ENCODE measurements around the gene TCERG1L.
"Not testable (repeated sequence)": the region's sequence is repeated elsewhere in the genome, so short reads cannot be mapped to it uniquely, and the experiment has no call there.

Gene TCERG1L

GRCh38 chr10:131248376-131249165 is 63.0 kb downstream of the TCERG1L start:
- DNase-seq, result no peak

- DNase-seq, result no peak
These were observed 63.6 kb downstream of the TCERG1L start for GRCh38 chr10:131247873-131248272.

- DNase-seq, result no peak
These were observed 64.7 kb downstream of the TCERG1L start for GRCh38 chr10:131246775-131247174.

DNA sequence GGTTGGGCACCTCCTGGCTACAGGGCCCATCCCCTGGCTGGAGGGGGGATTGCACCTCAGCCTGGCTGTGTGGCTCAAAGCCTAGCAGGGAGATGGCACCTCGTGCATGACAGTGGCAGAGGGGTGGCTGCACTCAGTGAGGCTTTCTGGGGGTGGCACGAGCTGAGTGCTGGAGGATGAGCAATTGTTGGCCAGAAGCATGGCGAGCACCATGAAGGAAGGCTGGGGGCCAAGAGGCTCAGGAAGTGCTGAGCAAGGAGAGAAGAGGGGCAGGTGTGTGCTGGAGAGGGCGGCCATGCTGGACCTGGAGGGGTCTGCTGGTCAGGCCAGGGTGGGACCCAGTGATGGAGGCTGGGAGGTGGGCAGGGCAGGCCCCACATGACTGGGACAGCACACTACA is 65.4 kb downstream of the TCERG1L start:
- DNase-seq, result no peak

DNA sequence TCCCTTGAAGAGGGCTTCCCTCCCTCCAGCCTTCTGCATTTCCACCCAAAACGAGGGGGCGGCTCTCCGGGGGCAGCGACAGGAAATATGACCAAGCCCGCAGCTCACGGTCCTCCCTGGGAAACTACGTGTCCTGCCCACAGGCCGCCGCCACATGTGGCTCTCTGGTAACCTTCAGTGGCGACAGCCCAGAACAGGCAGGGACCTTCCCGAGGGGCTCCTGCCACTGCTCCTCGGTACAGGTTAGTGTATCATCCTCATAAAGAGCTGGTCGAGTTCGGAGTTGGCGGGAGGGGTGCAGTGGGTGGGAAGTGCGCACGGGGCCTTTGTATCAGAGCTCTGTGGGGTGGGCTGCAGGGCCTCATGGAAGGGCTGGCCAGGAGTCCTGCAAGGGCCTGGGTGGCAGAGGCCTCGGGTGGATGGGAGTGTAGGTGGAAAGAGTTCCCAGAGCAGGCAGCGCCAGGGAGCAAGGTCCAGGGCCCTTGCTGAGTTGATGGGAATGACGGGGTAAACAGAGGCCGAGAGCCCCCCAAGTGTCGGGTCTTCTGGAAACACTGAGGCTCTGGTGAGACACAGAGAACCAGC is 66.0 kb downstream of the TCERG1L start:
- no peak for DNase-seq

DNA sequence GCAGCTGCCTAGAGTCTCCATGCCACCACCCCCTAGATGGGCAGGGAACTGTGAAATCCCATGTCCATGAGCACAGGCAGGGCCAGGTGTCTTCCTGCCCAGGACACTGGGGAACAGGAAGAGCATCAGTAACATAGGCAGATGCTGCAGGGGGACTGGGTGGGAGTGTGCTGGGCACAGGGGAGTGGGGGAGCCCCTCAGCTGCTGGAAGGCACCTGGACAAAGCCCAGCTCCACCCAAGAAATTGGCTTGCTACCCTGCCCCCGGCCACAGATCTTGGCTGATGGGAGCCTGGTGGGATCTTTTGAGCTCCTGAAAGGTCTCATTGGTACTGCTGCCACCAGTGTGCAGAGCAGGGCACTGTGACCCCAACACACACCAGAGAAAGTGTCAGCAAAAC is 66.7 kb downstream of the TCERG1L start:
- no peak for DNase-seq

DNA sequence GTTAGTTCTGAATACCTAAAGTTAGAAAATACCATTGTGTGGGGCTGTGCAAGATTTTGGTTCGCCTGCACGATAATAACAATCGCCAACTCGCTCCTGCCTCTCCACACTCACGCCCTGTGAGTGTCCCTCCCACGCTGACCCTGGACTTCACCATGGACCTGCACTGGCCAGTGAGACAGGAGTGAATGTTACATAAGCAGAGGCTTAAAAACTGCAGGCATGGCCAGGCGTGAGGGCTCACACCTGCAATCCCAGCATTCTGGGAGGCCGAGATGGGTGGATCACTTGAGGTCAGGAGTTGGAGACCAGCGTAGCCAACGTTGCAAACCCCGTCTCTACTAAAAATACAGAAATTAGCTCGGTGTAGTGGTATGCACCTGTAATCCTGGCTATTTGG is 68.4 kb downstream of the TCERG1L start:
- DNase-seq, result no peak

DNA sequence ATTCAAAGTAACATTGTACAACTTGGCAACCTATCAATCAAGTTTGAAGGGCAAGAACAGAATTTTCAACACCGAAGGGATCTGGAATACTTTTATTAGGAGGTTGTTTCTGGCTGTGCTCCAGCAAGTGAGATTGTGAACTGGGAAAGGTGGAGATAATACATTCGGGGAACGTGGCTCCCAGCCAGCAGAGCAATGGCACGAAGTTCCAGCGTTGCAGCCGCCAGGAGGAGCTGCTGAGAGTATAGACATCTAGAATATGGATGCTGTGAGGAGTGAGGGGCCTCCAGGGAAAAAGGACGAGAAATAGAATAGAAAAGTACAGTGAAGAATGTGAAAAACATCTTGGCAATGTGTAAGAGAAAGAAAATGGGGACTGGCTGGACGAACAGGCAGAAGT is 69.5 kb downstream of the TCERG1L start:
- no peak for DNase-seq

- DNase-seq, result no peak
These were observed 70.8 kb downstream of the TCERG1L start for GRCh38 chr10:131240691-131241090.

DNA sequence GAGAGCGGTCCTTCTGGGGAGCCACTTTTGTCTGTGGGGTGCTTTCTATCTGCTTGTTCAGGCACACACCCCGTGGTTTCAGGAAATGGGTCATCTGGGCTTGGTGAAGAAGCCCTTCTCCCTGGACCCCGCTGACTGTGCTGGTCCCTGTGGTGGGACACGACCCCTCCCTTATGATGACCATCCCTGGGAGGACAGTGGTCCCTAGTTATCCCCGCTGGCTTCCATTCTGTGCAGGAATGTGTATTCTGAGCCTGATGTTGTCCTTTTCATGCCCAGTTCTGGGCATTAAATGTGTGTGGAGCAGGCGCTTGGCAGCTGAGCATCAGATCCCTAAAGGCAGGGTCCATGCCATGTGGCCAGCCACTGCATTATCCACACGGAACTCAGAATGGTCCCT is 71.6 kb downstream of the TCERG1L start:
- no peak for DNase-seq

DNA sequence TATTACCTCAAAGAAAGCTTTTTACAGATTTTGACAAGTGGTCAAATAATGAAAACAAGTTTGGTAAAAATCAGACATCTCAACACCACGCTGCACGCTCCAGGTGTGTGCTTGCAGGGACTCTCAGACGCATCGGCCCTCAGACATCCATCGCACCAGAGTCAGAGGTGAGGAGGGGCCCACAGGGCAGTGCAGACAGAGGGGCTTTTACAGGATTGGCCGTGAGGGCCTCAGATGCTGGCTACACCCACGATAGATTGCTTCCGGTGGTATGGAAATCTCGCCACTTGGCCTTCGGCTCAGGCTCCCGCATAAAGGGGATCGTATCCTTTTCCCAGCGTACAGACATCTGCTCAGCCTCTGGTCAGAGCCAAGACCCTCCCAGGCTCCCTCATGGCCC is 72.1 kb downstream of the TCERG1L start:
- DNase-seq, result no peak

GRCh38 chr10:131238669-131239280 is 72.7 kb downstream of the TCERG1L start:
- no peak for DNase-seq

GRCh38 chr10:131237991-131238651 is 73.4 kb downstream of the TCERG1L start:
- DNase-seq, result no peak

DNA sequence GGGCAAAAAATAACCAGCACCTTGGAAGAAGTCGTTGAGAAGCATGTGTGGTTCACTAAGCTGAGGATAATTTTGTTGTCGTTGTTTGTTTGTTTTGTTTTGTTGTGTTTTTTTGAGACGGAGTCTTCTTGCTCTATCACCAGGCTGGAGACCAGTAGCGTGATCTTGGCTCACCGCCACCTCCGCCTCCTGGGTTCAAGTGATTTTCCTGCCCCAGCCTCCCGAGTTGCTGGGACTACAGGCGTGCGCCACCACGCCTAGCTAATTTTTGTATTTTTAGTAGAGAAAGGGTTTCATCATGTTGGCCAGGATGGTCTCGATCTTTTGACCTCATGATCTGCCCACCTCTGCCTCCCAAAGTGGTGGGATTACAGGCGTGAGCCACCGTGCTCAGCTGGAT is 76.9 kb downstream of the TCERG1L start:
- DNase-seq, result not testable (repeated sequence)

DNA sequence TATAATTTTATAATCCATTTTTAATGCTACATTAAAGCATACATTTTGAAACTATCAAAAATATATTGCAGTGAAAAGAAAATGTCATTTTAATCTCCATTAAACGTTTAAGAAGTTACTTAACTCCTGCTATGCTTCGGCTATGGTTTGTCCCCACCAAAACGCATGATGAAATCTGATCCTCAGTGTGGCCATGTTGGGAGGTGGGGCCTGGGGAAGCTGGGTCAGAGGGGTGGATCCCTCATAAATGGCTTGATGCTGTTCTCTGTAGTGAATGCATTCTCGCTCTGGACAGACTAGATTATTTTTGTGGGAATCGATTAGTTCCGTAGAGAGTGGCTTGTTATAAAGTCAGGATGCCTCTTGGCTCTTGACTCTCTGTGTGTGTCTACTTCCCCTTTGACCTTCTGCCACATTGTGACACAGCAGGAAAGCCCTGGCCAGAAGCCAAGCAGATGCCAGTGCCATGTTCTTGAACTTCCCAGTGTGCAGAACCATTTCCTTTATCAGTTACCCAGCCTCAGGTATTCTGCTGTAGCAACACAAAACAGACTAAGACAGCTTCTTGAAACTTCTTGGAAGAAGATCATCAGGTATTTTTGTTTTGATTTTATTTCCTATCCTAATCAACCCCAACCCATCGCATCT is 77.8 kb downstream of the TCERG1L start:
- DNase-seq, result no peak

DNA sequence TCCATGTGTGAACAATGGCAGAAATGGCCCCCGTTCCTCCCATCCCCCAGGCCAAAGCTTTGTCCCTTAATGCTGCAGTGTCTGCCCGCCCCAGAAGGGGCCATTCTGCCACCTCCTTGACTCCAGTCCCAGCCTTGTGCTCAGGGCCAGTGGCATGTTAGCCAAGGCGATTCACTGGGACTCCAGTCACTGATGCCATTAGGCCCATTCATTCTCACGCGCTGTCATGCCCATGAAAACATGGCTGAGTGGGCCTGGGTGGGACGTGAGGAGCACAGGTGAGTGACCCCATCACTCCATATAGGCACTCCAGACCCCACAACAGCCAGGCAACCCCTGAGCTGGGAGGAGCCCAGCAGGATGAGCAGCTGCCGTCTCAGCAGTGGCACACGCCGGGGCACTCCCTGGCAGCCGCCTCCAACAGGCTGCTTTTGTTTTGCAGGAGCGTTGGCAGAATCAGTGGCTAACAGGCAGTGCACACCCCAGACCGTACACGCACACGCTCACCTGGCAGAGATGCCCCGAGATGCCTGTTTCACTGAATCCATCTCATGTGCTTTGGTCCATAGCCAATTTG is 79.5 kb downstream of the TCERG1L start:
- no peak for DNase-seq

- DNase-seq, result no peak
These were observed 80.1 kb downstream of the TCERG1L start for GRCh38 chr10:131231323-131231964.

- DNase-seq, result no peak
These were observed 80.7 kb downstream of the TCERG1L start for GRCh38 chr10:131230641-131231322.

GRCh38 chr10:131230166-131230565 is 81.4 kb downstream of the TCERG1L start:
- DNase-seq, result no peak

GRCh38 chr10:131227163-131227740 is 84.3 kb downstream of the TCERG1L start:
- no peak for DNase-seq
